ENCODE results near the gene PRR7. TPM values are rescaled to one million over a fixed set of nuclear protein-coding genes. Genes with fewer than 3 reads are reported as not detected.

The PRR7 gene, protein sequence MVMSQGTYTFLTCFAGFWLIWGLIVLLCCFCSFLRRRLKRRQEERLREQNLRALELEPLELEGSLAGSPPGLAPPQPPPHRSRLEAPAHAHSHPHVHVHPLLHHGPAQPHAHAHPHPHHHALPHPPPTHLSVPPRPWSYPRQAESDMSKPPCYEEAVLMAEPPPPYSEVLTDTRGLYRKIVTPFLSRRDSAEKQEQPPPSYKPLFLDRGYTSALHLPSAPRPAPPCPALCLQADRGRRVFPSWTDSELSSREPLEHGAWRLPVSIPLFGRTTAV
- 2.5 TPM for total RNA-seq (2013)
- 10 to 100 TPM in 1 of 3 donors, 1 to 10 TPM in 2; 1.8 to 17.4 (median 2.1) TPM for polyA plus RNA-seq
- polyA minus RNA-seq = 16.8 and 25.6 TPM in 2 replicates
- 2.0 to 31.1 (median 8.4) reads per million in 11 experiments for total RNA-seq

DNA sequence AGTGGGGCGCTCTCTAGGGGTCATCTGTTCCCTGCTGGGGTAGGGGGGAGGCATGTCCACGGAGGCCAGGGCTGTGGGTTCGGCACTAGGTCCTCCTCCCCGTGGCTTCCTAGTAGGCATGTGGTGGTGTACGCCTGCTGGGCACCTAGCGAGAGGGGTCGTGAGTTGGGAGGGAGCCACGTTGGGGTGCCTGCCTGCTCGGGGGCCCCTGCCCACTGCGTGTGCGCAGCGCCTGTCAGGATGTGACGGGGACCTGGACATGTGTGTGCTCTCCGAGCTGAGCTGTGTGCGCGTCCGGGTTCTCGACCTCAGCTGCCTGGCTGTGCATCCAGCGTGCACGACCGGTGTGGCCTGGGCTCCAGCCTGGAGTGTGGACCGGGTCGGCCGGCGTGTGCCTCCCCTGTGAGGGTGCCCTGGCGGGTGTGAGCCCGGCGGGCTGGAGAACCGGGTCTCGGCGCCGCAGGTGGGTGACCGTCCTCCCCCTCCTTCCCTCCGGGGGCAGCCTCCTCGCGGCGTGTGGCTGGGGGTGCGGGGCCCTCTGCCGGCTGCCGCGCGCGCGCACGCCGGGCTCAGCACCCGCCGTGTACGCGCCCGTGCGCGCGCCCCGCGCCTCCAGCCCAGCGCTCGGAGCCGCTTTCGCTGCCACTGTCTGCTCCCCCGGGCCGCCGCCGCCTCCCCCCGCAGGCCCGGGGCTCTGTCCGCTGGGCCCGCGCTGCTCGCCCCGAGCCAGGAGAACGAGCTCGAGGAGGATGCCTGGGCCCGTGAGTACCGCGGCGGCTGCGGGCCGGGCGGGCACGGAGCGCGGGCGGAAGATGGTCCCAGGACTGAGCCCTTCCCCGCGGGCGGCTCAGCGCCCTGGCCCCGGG, at the start of gene PRR7:
Gene PRR7, plus strand, starts transcription at position 615 of the 866 bp plus-strand sequence. CDS start 8,254 bp downstream, outside the sequence.
- Histone ChIP-seq H4K20me1 (ENCODE audit: insufficient read depth, low read length) (peaks cover 64% of the 10 kb centered on the region), H3K36me3 (replicated peaks in 1 of 2; ENCODE audit: control insufficient read depth in 1 of 2, insufficient read depth in 2 of 2, low read length in 2 of 2) (peaks cover 24% of the 10 kb centered on the region in 2 donors), H3K9me3 (replicated peaks in 1 of 2; ENCODE audit: control insufficient read depth in 1 of 2, insufficient read depth in 1 of 2, low read length in 2 of 2) (no peaks in the 10 kb centered on the region), H3K79me2 (ENCODE audit: insufficient read depth, low read length) (no peaks in the 10 kb centered on the region), H2AFZ (ENCODE audit: insufficient read depth, low read depth, low read length, poor library complexity, severe bottlenecking) (no peak within 1 kb of the TSS), H3K27me3 (ENCODE audit: control insufficient read depth in 2 of 2, insufficient read depth in 2 of 2, low read length in 2 of 2) (peaks cover 0 to 32% of the 10 kb centered on the region in 2 donors), H3K4me1 (ENCODE audit: control insufficient read depth in 1 of 2, insufficient read depth in 2 of 2, low read length in 2 of 2) (peaks cover 38 to 57% of the 10 kb centered on the region in 2 donors), H3K4me3 (replicated peaks in 1 of 3; ENCODE audit: low read depth in 2 of 3, low read length in 3 of 3) (peak within 1 kb of the TSS; percentile 25 to 73 (median 25)), H3K27ac (ENCODE audit: low read depth in 1 of 2, low read length in 2 of 2) (peak within 1 kb of the TSS in 1 of 2 donors; percentile 45), H3K9ac (ENCODE audit: insufficient read depth, low read length, poor library complexity, severe bottlenecking) (peak within 1 kb of the TSS; percentile 61), H3K4me2 (replicated peaks; ENCODE audit: extremely low read depth, low read length, poor library complexity, severe bottlenecking) (peak within 1 kb of the TSS; percentile 86)
- H3K36me3 Mint-ChIP-seq = peaks cover 20 to 25% of the 10 kb centered on the region in 2 donors
- H3K9me3 Mint-ChIP-seq = peaks cover 0 to 4% (median 0%) of the 10 kb centered on the region in 7 donors
- TF ChIP-seq, protein P1, sequence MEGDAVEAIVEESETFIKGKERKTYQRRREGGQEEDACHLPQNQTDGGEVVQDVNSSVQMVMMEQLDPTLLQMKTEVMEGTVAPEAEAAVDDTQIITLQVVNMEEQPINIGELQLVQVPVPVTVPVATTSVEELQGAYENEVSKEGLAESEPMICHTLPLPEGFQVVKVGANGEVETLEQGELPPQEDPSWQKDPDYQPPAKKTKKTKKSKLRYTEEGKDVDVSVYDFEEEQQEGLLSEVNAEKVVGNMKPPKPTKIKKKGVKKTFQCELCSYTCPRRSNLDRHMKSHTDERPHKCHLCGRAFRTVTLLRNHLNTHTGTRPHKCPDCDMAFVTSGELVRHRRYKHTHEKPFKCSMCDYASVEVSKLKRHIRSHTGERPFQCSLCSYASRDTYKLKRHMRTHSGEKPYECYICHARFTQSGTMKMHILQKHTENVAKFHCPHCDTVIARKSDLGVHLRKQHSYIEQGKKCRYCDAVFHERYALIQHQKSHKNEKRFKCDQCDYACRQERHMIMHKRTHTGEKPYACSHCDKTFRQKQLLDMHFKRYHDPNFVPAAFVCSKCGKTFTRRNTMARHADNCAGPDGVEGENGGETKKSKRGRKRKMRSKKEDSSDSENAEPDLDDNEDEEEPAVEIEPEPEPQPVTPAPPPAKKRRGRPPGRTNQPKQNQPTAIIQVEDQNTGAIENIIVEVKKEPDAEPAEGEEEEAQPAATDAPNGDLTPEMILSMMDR (IDR thresholded peaks at IDR 0.05) = no peak
- peaks cover 32 to 48% (median 36%) of the 10 kb centered on the region in 3 donors for H3K27me3 Mint-ChIP-seq (ENCODE audit: low read depth in 3 of 3)
- peak within 1 kb of the TSS; percentile 66 to 73 for H3K4me3 Mint-ChIP-seq
- peak in 2 of 3 donors; percentile 51 to 55 for DNase-seq
- intact Hi-C loops (cut with micrococcal nuclease) = no loop called here
- peak within 1 kb of the TSS; percentile 42 to 84 (median 61) for H3K27ac Mint-ChIP-seq
- under 1% methylated on average over 87 of the region's 89 CpGs for WGBS (ENCODE audit: insufficient coverage)
- H3K4me1 Mint-ChIP-seq = peaks cover 41% of the 10 kb centered on the region

DNA sequence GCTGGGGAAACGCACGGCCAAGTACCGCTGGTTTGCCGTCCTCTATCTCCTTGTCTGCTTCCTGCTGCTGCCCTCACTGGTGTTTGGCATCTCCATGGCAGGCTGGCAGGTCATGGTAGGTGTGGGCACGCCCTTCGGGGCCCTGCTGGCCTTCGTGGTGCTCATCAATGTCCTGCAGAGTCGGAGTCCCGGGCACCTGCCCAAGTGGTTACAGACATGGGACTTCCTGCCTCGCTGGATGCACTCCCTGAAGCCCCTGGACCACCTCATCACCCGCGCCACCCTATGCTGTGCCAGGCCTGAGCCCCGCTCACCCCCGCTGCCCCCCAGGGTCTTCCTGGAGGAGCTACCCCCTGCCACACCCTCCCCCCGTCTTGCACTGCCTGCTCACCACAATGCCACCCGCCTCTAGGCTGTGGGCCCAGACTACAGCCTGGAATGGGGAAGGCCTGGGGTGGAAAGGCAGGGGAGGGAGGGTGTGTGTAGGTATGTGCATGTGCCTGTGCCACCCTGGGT, 48.7 kb upstream of the PRR7 start:
- H3K4me2 ChIP-seq (replicated peaks; ENCODE audit: extremely low read depth, low read length, poor library complexity, severe bottlenecking) = no peak overlapping the region
- peaks cover 24 to 25% of the 10 kb centered on the region in 2 donors for H3K4me1 ChIP-seq (ENCODE audit: control insufficient read depth in 1 of 2, insufficient read depth in 2 of 2, low read length in 2 of 2)
- H3K36me3 Mint-ChIP-seq = peaks cover 4 to 7% of the 10 kb centered on the region in 2 donors
- peaks cover 0 to 14% (median 4%) of the 10 kb centered on the region in 7 donors for H3K9me3 Mint-ChIP-seq
- peaks cover 6% of the 10 kb centered on the region for H4K20me1 ChIP-seq (ENCODE audit: insufficient read depth, low read length)
- peaks cover 34 to 44% (median 38%) of the 10 kb centered on the region in 3 donors for H3K27me3 Mint-ChIP-seq (ENCODE audit: low read depth in 3 of 3)
- no peaks in the 10 kb centered on the region for H3K79me2 ChIP-seq (ENCODE audit: insufficient read depth, low read length)
- peaks cover 0 to 12% of the 10 kb centered on the region in 2 donors for H3K9me3 ChIP-seq (replicated peaks in 1 of 2; ENCODE audit: control insufficient read depth in 1 of 2, insufficient read depth in 1 of 2, low read length in 2 of 2)
- H3K4me3 Mint-ChIP-seq = no peak overlapping the region
- no peak overlapping the region for H3K27ac Mint-ChIP-seq
- intact Hi-C loops (cut with micrococcal nuclease) = no loop called here
- DNase-seq = no peak
- H3K4me1 Mint-ChIP-seq = peaks cover 24% of the 10 kb centered on the region
- no peak overlapping the region for H2AFZ ChIP-seq (ENCODE audit: insufficient read depth, low read depth, low read length, poor library complexity, severe bottlenecking)
- H3K4me3 ChIP-seq (replicated peaks in 1 of 3; ENCODE audit: low read depth in 2 of 3, low read length in 3 of 3) = no peak overlapping the region
- 88% methylated on average over 9 of the region's 16 CpGs for WGBS (ENCODE audit: insufficient coverage)
- TF ChIP-seq, protein P1 (IDR thresholded peaks at IDR 0.05) = no peak
- H3K27me3 ChIP-seq (ENCODE audit: control insufficient read depth in 2 of 2, insufficient read depth in 2 of 2, low read length in 2 of 2) = peaks cover 19 to 36% of the 10 kb centered on the region in 2 donors
- H3K9ac ChIP-seq (ENCODE audit: insufficient read depth, low read length, poor library complexity, severe bottlenecking) = no peak overlapping the region
- H3K27ac ChIP-seq (ENCODE audit: low read depth in 1 of 2, low read length in 2 of 2) = no peak overlapping the region
- no peaks in the 10 kb centered on the region for H3K36me3 ChIP-seq (replicated peaks in 1 of 2; ENCODE audit: control insufficient read depth in 1 of 2, insufficient read depth in 2 of 2, low read length in 2 of 2)
